SK-N-SH treated with all-trans-retinoic acid at 6 μM for 48 hours (cell line): ENCODE results near the gene PSMA2.

ENCODE experiments used
- SNAI2 ChIP-seq: fragments of 250-450 bp; sonication (Bioruptor Pico); IDR thresholded peaks from 2 replicates; pipeline ENCODE4 v1.5.0; 2020; ENCODE audit warnings: mild to moderate bottlenecking, moderate library complexity
- ZFP30 ChIP-seq: fragments of 450-650 bp; formaldehyde crosslinking; IDR thresholded peaks from 2 replicates; pipeline ENCODE4 v1.5.0; 2022; ENCODE audit warnings: mild to moderate bottlenecking, moderate library complexity
- TF ChIP-seq, protein P1 (sequence below): fragments of 250-450 bp; sonication (Bioruptor Pico); IDR thresholded peaks from 2 replicates; pipeline ENCODE4 v1.8.0; 2021; ENCODE audit warnings: low read depth, mild to moderate bottlenecking, moderate library complexity, borderline replicate concordance
- TF ChIP-seq, protein P2 (sequence below): fragments of 250-450 bp; sonication (Bioruptor Pico); IDR thresholded peaks from 2 replicates; pipeline ENCODE4 v1.5.1; 2020; ENCODE audit warnings: low read depth, mild to moderate bottlenecking, moderate library complexity

DNA sequence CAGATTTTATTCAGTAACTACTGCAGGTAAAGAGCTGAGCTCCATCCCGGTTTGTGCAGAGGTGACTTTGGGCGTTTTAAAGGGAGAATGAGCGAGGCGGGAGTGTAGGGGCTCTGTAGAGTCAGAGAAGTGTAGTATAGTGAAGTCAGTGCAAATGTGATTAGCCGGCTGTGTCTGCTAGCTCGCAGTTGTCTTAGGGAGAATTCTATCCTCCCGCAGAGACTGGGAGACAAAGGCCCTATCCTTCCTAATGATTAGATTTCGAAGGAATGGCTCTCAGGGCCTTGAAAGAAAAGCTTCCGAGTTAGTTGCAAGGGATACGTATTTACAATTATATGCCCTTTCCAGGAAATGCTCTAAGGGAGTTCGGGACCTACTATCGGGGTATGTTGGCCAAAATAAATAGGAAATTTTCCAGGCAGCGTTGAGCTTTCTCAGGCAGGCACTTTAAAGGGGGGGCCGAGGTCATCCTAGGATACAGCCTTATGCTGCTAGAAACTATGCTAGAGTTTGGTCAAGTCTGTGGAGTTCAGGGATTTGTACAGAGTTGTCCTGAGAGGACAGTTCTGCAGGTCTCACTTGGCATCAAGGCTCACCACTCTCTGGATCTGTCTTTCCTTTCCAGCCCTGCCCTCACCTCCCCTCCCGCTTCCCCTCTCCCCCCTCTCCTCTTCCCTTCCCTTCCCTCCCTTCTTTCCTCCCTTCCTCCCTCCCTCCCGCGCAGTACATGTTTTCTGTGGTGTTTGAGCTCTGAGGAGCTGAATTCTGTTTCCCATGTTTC is 1.0 kb upstream of the PSMA2 start:
- TF ChIP-seq, protein P1, sequence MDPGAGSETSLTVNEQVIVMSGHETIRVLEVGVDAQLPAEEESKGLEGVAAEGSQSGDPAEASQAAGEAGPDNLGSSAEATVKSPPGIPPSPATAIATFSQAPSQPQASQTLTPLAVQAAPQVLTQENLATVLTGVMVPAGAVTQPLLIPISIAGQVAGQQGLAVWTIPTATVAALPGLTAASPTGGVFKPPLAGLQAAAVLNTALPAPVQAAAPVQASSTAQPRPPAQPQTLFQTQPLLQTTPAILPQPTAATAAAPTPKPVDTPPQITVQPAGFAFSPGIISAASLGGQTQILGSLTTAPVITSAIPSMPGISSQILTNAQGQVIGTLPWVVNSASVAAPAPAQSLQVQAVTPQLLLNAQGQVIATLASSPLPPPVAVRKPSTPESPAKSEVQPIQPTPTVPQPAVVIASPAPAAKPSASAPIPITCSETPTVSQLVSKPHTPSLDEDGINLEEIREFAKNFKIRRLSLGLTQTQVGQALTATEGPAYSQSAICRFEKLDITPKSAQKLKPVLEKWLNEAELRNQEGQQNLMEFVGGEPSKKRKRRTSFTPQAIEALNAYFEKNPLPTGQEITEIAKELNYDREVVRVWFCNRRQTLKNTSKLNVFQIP (CRISPR knock-in tag) = no peak
- TF ChIP-seq SNAI2 (CRISPR knock-in tag) = no peak
- TF ChIP-seq ZFP30 = no peak
- TF ChIP-seq, protein P2, sequence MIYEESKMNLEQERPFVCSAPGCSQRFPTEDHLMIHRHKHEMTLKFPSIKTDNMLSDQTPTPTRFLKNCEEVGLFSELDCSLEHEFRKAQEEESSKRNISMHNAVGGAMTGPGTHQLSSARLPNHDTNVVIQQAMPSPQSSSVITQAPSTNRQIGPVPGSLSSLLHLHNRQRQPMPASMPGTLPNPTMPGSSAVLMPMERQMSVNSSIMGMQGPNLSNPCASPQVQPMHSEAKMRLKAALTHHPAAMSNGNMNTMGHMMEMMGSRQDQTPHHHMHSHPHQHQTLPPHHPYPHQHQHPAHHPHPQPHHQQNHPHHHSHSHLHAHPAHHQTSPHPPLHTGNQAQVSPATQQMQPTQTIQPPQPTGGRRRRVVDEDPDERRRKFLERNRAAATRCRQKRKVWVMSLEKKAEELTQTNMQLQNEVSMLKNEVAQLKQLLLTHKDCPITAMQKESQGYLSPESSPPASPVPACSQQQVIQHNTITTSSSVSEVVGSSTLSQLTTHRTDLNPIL = no peak
